GM13976 (cell line): Measurements from ENCODE around the gene NBAS.
A peak's percentile ranks its signal among the peaks of the same experiment; 100 is the strongest.

ENCODE experiments used
- DNase-seq: peaks from one replicate; pipeline ENCODE4 v3.0.0; 2012; ENCODE audit warnings: low spot score
- CTCF ChIP-seq: IDR thresholded peaks from 2 replicates; pipeline ENCODE4 v1.5.1; 2012; ENCODE audit warnings: borderline replicate concordance, mild to moderate bottlenecking; ENCODE audit not compliant: insufficient read depth; ENCODE audit errors: extremely low read depth, missing control alignments, control extremely low read depth
- in situ Hi-C: fragments of 300-500 bp; cut with MboI; formaldehyde crosslinking; loops from one replicate; pipeline ENCODE4 v1.12.0; 2022; ENCODE audit warnings: low sequenced_read_pairs, mixed read lengths, inconsistent platforms; ENCODE audit not compliant: unreplicated experiment

Gene NBAS

GRCh38 chr2:15182275-15182674, 378.9 kb downstream of the NBAS start:
- in situ Hi-C loops = no loop called here

GRCh38 chr2:15181092-15181745, 379.9 kb downstream of the NBAS start:
- TF ChIP-seq CTCF = no peak
- in situ Hi-C loops = no loop called here
- DNase-seq = no peak

More at GRCh38 chr2:15182275-15182674, 378.9 kb downstream of the NBAS start:
- DNase-seq = no peak
- TF ChIP-seq CTCF = no peak

GRCh38 chr2:15180379-15180778, 380.8 kb downstream of the NBAS start:
- TF ChIP-seq CTCF = no peak
- in situ Hi-C loops = no loop called here
- no peak for DNase-seq

GRCh38 chr2:15178946-15179345, 382.2 kb downstream of the NBAS start:
- DNase-seq = no peak
- in situ Hi-C loops = no loop called here
- no peak for TF ChIP-seq CTCF

GRCh38 chr2:15177103-15177502, 384.0 kb downstream of the NBAS start:
- no peak for TF ChIP-seq CTCF
- in situ Hi-C loops = no loop called here
- DNase-seq = peak; percentile 46

- no peak for DNase-seq
- no peak for TF ChIP-seq CTCF
- in situ Hi-C loops = no loop called here
Observed at GRCh38 chr2:15176604-15177003, 384.5 kb downstream of the NBAS start.
